SW 1271 (cell line): ENCODE results near the gene KLHL17.
A peak's percentile ranks its signal among the peaks of the same experiment; 100 is the strongest.
"Not testable (repeated sequence)": the region's sequence is repeated elsewhere in the genome, so short reads cannot be mapped to it uniquely, and the experiment has no call there.

Experiments used
- DNase-seq, 2 experiments: peaks; one replicate each; lab custom pipeline; 2025; lab: John Stamatoyannopoulos, UW

Gene KLHL17

GRCh38 chr1:970242-970972, 10.0 kb downstream of the KLHL17 start:
- no peak for DNase-seq

GRCh38 chr1:970973-971730, 10.8 kb downstream of the KLHL17 start:
- no peak for DNase-seq

GRCh38 chr1:971751-972506, 11.5 kb downstream of the KLHL17 start:
- DNase-seq: no peak

- DNase-seq: no peak
Observed at GRCh38 chr1:972726-973458, 12.5 kb downstream of the KLHL17 start.

GRCh38 chr1:973459-974292, 13.3 kb downstream of the KLHL17 start:
- DNase-seq: no peak

- DNase-seq: no peak
Observed at GRCh38 chr1:974293-974640, 13.9 kb downstream of the KLHL17 start.

GRCh38 chr1:974687-975328, 14.4 kb downstream of the KLHL17 start:
- DNase-seq: no peak

- no peak for DNase-seq
Observed at GRCh38 chr1:975365-975764, 15.0 kb downstream of the KLHL17 start.

- DNase-seq: peak; percentile 35 to 62
Observed at GRCh38 chr1:975896-976683, 15.7 kb downstream of the KLHL17 start.

GRCh38 chr1:976791-977190, 16.4 kb downstream of the KLHL17 start:
- not testable (repeated sequence) for DNase-seq

GRCh38 chr1:978069-978834, 17.9 kb downstream of the KLHL17 start:
- peak in 1 of 2 experiments; percentile 10 for DNase-seq

- DNase-seq: no peak
Observed at GRCh38 chr1:978835-979743, 18.7 kb downstream of the KLHL17 start.

GRCh38 chr1:979744-980072, 19.3 kb downstream of the KLHL17 start:
- no peak for DNase-seq

GRCh38 chr1:980137-980571, 19.8 kb downstream of the KLHL17 start:
- no peak for DNase-seq

GRCh38 chr1:980602-981395, 20.4 kb downstream of the KLHL17 start:
- no peak for DNase-seq

GRCh38 chr1:981491-981954, 21.1 kb downstream of the KLHL17 start:
- no peak for DNase-seq

GRCh38 chr1:981955-982558, 21.7 kb downstream of the KLHL17 start, which contains the start of gene PERM1:
Gene PERM1, minus strand, starts transcription at chr1:982093. Its CDS starts 1,064 bp downstream, at chr1:981029.
- no peak for DNase-seq
